Tibial nerve (tissue), 4 donors: ENCODE data around the gene HPS1. TPM values are rescaled to one million over a fixed set of nuclear protein-coding genes. Genes with fewer than 3 reads are reported as not detected.
A peak's percentile ranks its signal among the peaks of the same experiment; 100 is the strongest.

Source experiments
- DNase-seq, 2 donors: peaks; one replicate each; pipeline ENCODE4 v3.0.0-alpha.2; 2019; ENCODE audit warnings: low spot score in 2 of 2
- H3K27ac ChIP-seq, 4 donors: fragments of 200-600 bp; sonication (generic) in 3 of 4; one replicate each; pipeline ENCODE4 v1.5.1; 2017 to 2019; ENCODE audit warnings: mild to moderate bottlenecking in 1 of 4
- H3K27me3 ChIP-seq, 2 donors: fragments of 200-600 bp; sonication (generic) in 1 of 2; one replicate each; pipeline versions ENCODE4 v1.5.1 to v1.6.0; 2017 to 2019
- H3K36me3 ChIP-seq, 3 donors: fragments of 200-600 bp; sonication (generic); one replicate each; pipeline ENCODE4 v1.5.1; 2018 to 2019
- H3K4me1 ChIP-seq, 4 donors: fragments of 200-600 bp; sonication (generic) in 3 of 4; one replicate each; pipeline ENCODE4 v1.5.1; 2017 to 2019
- H3K4me3 ChIP-seq, 4 donors: fragments of 200-600 bp; sonication (generic) in 3 of 4; one replicate each; pipeline ENCODE4 v1.5.1; 2017 to 2019; ENCODE audit warnings: mild to moderate bottlenecking in 1 of 4, moderate library complexity in 1 of 4
- H3K9me3 ChIP-seq, 4 donors: fragments of 200-600 bp; sonication (generic) in 3 of 4; one replicate each; pipeline ENCODE4 v1.5.1; 2017 to 2019
- EP300 ChIP-seq, 2 donors: sonication (generic); formaldehyde crosslinking; IDR thresholded peaks; one replicate each; pipeline ENCODE4 v1.6.1; 2017; ENCODE audit warnings: antibody characterized with exemption in 2 of 2, mild to moderate bottlenecking in 1 of 2
- POLR2A ChIP-seq, 2 donors: fragments of 450-650 bp; IDR thresholded peaks; one replicate each; pipeline ENCODE4 v1.6.1; 2017; ENCODE audit warnings: antibody characterized with exemption in 2 of 2, mild to moderate bottlenecking in 2 of 2, moderate library complexity in 2 of 2
- WGBS, 2 donors: methylation state at CpG; one replicate each; pipeline ENCODE4 v1.1.5; 2018; 5-methylcytosine and 5-hydroxymethylcytosine counted together
- total RNA-seq, 4 donors: library from RNA; depleted of rRNA; stranded (reverse); fragments of >200 nt; gene quantifications; one replicate each; pipeline ENCODE4 v1.1.0, GENCODE V29; 2016
- TF ChIP-seq, protein P1 (sequence below), 5 experiments: fragments of 200-600 bp in 3 of 5; fragments of 450-650 bp in 2 of 5; sonication (generic) in 3 of 5; IDR thresholded peaks; one replicate each; pipeline ENCODE4 v1.5.1; 2016 to 2019; ENCODE audit warnings: antibody characterized with exemption in 5 of 5, mild to moderate bottlenecking in 3 of 5, moderate library complexity in 2 of 5

The HPS1 gene
- total RNA-seq, 4 donors from 2014 or later, result 38.7 to 101 (median 62.5) TPM

- peaks cover 0 to 38% (median 0%) of the 10 kb centered on the region in 3 donors for H3K36me3 ChIP-seq
- H3K4me1 ChIP-seq, result peaks cover 0 to 22% (median 2%) of the 10 kb centered on the region in 4 donors
- peak overlapping the region in 2 of 4 donors; percentile 58 to 66 for H3K27ac ChIP-seq
- no peak overlapping the region for H3K4me3 ChIP-seq
- 48 to 53% methylated on average over 8 of the region's 8 CpGs for WGBS, 2 donors
- H3K27me3 ChIP-seq, result no peaks in the 10 kb centered on the region
- no peaks in the 10 kb centered on the region for H3K9me3 ChIP-seq
- TF ChIP-seq POLR2A (IDR thresholded peaks at IDR 0.05) (no peak), EP300 (IDR thresholded peaks at IDR 0.05) (no peak)
- TF ChIP-seq, protein P1, sequence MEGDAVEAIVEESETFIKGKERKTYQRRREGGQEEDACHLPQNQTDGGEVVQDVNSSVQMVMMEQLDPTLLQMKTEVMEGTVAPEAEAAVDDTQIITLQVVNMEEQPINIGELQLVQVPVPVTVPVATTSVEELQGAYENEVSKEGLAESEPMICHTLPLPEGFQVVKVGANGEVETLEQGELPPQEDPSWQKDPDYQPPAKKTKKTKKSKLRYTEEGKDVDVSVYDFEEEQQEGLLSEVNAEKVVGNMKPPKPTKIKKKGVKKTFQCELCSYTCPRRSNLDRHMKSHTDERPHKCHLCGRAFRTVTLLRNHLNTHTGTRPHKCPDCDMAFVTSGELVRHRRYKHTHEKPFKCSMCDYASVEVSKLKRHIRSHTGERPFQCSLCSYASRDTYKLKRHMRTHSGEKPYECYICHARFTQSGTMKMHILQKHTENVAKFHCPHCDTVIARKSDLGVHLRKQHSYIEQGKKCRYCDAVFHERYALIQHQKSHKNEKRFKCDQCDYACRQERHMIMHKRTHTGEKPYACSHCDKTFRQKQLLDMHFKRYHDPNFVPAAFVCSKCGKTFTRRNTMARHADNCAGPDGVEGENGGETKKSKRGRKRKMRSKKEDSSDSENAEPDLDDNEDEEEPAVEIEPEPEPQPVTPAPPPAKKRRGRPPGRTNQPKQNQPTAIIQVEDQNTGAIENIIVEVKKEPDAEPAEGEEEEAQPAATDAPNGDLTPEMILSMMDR (IDR thresholded peaks at IDR 0.05), result no peak
- no peak for DNase-seq
Measured at GRCh38 chr10:98404571-98405359, 42.0 kb downstream of the HPS1 start.

GRCh38 chr10:98403812-98404504 lies 42.8 kb downstream of the HPS1 start:
- Histone ChIP-seq H3K36me3 (peaks cover 0 to 42% (median 0%) of the 10 kb centered on the region in 3 donors), H3K4me1 (peaks cover 0 to 22% (median 2%) of the 10 kb centered on the region in 4 donors), H3K27me3 (no peaks in the 10 kb centered on the region), H3K27ac (peak overlapping the region in 3 of 4 donors; percentile 19 to 66 (median 58)), H3K9me3 (no peaks in the 10 kb centered on the region), H3K4me3 (no peak overlapping the region)
- 65 to 74% methylated on average over 7 of the region's 7 CpGs for WGBS, 2 donors
- TF ChIP-seq, protein P1 (IDR thresholded peaks at IDR 0.05), result no peak
- no peak for TF ChIP-seq EP300 (IDR thresholded peaks at IDR 0.05)
- TF ChIP-seq POLR2A (IDR thresholded peaks at IDR 0.05), result no peak
- DNase-seq, result no peak

- 95 to 96% methylated on average over 23 of the region's 23 CpGs for WGBS, 2 donors
- Histone ChIP-seq H3K27ac (peak overlapping the region in 3 of 4 donors; percentile 19 to 66 (median 58)), H3K4me1 (peaks cover 0 to 22% (median 2%) of the 10 kb centered on the region in 4 donors), H3K27me3 (no peaks in the 10 kb centered on the region), H3K36me3 (peaks cover 0 to 51% (median 0%) of the 10 kb centered on the region in 3 donors), H3K9me3 (no peaks in the 10 kb centered on the region), H3K4me3 (no peak overlapping the region)
- DNase-seq, result no peak
- no peak for TF ChIP-seq EP300 (IDR thresholded peaks at IDR 0.05)
- TF ChIP-seq, protein P1 (IDR thresholded peaks at IDR 0.05), result no peak
- TF ChIP-seq POLR2A (IDR thresholded peaks at IDR 0.05), result no peak
Measured at GRCh38 chr10:98402931-98403718, 43.6 kb downstream of the HPS1 start.

DNA sequence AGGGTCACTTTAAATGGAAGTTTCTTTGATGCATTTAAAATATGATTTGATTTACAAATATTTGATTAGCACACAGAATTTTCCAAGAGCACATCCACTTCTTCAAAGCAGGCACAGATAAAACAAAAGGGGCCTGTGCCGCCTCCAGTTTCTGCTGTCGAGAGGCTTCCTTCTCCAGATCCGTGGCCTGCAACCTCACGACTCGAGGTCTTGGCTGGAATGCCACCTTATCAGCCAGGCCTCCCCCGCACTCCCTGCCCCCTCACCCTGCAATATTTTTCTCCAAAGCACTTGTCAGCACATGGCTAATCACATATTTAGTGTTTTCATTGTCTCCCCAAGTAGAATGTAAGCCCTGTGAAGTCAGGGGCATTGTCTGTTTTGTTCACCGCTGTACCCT lies 44.3 kb downstream of the HPS1 start:
- DNase-seq, result no peak
- WGBS, 2 donors, result 49 to 54% methylated on average over 7 of the region's 7 CpGs
- TF ChIP-seq EP300 (IDR thresholded peaks at IDR 0.05), result no peak
- TF ChIP-seq, protein P1 (IDR thresholded peaks at IDR 0.05), result no peak

More for the DNA sequence above, 44.3 kb downstream of the HPS1 start:
- Histone ChIP-seq H3K27ac (no peak overlapping the region), H3K27me3 (no peaks in the 10 kb centered on the region), H3K4me1 (peaks cover 0 to 22% (median 2%) of the 10 kb centered on the region in 4 donors), H3K4me3 (no peak overlapping the region), H3K9me3 (no peaks in the 10 kb centered on the region), H3K36me3 (peaks cover 0 to 55% (median 0%) of the 10 kb centered on the region in 3 donors)
